Activated CD4-positive, alpha-beta T cell treated with anti-CD3 and anti-CD28 coated beads, Interleukin-2, amount 10 ng/mL, durations not matched to agents 24 days and 14 days (primary cell): ENCODE data around the gene PACRG. TPM values are rescaled to one million over a fixed set of nuclear protein-coding genes. Genes with fewer than 3 reads are reported as not detected.

Source experiments
- DNase-seq: peaks from one replicate; pipeline ENCODE4 v3.0.0; 2022
- H3K27ac Mint-ChIP-seq: one replicate; pipeline ENCODE4 v1.8.0; 2022; ENCODE audit warnings: mild to moderate bottlenecking, mixed read lengths
- H3K27me3 Mint-ChIP-seq: one replicate; pipeline ENCODE4 v1.8.0; 2022; ENCODE audit warnings: mixed read lengths
- H3K36me3 Mint-ChIP-seq: one replicate; pipeline ENCODE4 v1.8.0; 2022; ENCODE audit warnings: low read depth, mild to moderate bottlenecking, mixed read lengths
- H3K4me1 Mint-ChIP-seq: one replicate; pipeline ENCODE4 v1.8.0; 2021; ENCODE audit warnings: mixed read lengths
- H3K4me3 Mint-ChIP-seq: one replicate; pipeline ENCODE4 v1.8.0; 2022; ENCODE audit warnings: mild to moderate bottlenecking, moderate library complexity, mixed read lengths
- H3K9me3 Mint-ChIP-seq: one replicate; pipeline ENCODE4 v1.8.0; 2021; ENCODE audit warnings: mixed read lengths
- intact Hi-C: fragments of 100-400 bp; cut with micrococcal nuclease; formaldehyde crosslinking; loops from one replicate; pipeline ENCODE4 v1.15.1; 2023
- total RNA-seq: library from RNA; stranded (reverse); gene quantifications from 2 replicates; pipeline ENCODE4 v1.2.3, GENCODE V29; 2022

PACRG gene
- total RNA-seq, 1 donor from 2014 or later, result not detected

- Mint-ChIP-seq H3K4me3 (no peak overlapping the region), H3K27me3 (no peaks in the 10 kb centered on the region)
- intact Hi-C loops, result no loop called here
Measured at GRCh38 chr6:163064397-163064796, 336.6 kb downstream of the PACRG start.

GRCh38 chr6:163066200-163066599, 338.4 kb downstream of the PACRG start:
- peaks cover 3% of the 10 kb centered on the region for H3K9me3 Mint-ChIP-seq
- intact Hi-C loops, result no loop called here
- no peak for DNase-seq
- no peaks in the 10 kb centered on the region for H3K36me3 Mint-ChIP-seq
- H3K4me1 Mint-ChIP-seq, result no peaks in the 10 kb centered on the region
- no peaks in the 10 kb centered on the region for H3K27me3 Mint-ChIP-seq
- H3K4me3 Mint-ChIP-seq, result no peak overlapping the region
- H3K27ac Mint-ChIP-seq, result no peak overlapping the region

More at GRCh38 chr6:163064397-163064796, 336.6 kb downstream of the PACRG start:
- no peak overlapping the region for H3K27ac Mint-ChIP-seq
- no peaks in the 10 kb centered on the region for H3K4me1 Mint-ChIP-seq
- peaks cover 3% of the 10 kb centered on the region for H3K9me3 Mint-ChIP-seq
- no peak for DNase-seq
- no peaks in the 10 kb centered on the region for H3K36me3 Mint-ChIP-seq

DNA sequence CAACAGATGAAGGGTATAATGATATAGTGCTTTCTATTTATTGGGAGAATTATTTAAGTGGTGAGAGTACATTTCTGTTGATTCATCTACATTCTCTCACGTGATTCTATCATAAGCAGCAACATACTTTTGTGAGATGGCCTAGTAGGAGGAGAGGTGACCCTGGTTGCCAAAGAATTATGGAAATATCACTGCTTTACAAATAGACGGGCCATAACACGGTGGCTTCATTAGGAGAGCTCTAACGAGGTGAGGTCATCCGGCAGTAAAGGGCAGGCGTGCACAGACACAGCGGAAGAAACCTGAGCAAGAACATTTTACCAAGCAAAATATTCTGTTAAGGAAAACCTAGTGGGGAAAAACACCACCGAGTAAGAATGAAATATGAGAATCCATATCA, 349.4 kb downstream of the PACRG start:
- H3K9me3 Mint-ChIP-seq, result no peaks in the 10 kb centered on the region
- H3K4me3 Mint-ChIP-seq, result no peak overlapping the region
- intact Hi-C loops, result no loop called here
- H3K27me3 Mint-ChIP-seq, result no peaks in the 10 kb centered on the region
- DNase-seq, result no peak
- no peaks in the 10 kb centered on the region for H3K4me1 Mint-ChIP-seq
- no peaks in the 10 kb centered on the region for H3K36me3 Mint-ChIP-seq
- no peak overlapping the region for H3K27ac Mint-ChIP-seq

DNA sequence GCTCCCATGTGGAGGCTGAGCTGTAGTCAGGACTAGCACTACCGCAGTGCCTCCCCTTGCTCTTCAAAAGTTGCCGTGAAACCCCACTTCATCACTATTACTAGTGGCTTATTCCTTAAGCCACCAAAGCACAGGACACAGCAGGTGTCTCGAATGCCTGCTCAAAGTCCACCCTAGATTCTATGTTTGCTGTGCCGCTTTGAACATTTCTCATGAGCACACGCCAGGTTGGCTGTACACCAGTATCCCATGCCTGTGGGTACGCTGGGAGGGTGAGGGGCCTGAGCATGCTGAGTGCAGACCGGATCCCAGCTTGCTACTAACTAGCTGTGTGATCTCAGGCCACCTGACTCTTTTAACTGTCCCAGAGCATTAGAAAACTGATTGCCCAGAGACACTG, 350.9 kb downstream of the PACRG start:
- Mint-ChIP-seq H3K36me3 (no peaks in the 10 kb centered on the region), H3K27ac (no peak overlapping the region), H3K9me3 (no peaks in the 10 kb centered on the region), H3K4me3 (no peak overlapping the region), H3K27me3 (no peaks in the 10 kb centered on the region), H3K4me1 (no peaks in the 10 kb centered on the region)
- DNase-seq, result peak; percentile 32
- intact Hi-C loops, result no loop called here

DNA sequence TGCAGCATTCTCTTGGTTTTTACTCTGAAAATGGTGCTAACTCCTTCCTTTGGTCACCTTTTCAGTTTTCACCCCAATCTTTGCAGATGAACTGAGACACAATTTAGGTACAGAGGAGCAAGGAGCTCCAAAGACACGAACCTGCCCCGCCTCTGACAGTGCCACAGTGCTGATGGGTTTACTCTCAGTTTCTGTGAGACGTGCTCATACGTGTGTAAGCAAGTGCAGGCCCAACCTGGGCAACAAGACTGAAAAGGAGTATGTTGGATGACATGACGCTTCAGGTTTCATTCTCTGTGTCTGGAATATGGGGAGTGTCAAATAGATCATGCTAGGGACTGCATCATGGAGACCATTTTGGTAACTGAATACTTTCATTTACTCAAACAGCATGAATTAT, 352.5 kb downstream of the PACRG start:
- intact Hi-C loops, result no loop called here

DNA sequence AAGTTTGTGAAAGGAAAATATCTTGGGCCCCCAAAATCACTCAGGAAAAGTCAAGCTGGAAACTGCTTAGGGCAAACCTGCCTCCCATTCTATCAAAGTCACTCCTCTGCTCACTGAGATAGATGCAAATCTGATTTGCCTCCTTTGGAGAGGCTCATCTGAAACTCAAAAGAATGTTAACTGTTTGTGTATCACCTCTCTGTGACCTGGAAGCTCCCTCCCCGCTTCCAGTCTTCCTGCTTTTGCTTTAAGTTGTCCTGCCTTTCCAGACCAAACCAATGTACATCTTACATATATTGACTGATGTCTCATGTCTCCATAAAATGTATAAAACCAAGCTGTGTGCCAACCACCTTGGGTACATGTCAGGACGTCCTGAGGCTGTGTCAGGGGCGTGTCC, 355.4 kb downstream of the PACRG start:
- no peaks in the 10 kb centered on the region for H3K36me3 Mint-ChIP-seq
- H3K4me1 Mint-ChIP-seq, result no peaks in the 10 kb centered on the region
- no peak for DNase-seq
- H3K27me3 Mint-ChIP-seq, result no peaks in the 10 kb centered on the region
- no peak overlapping the region for H3K4me3 Mint-ChIP-seq
- no peaks in the 10 kb centered on the region for H3K9me3 Mint-ChIP-seq
- no peak overlapping the region for H3K27ac Mint-ChIP-seq
- intact Hi-C loops, result no loop called here

More for the DNA sequence above, 352.5 kb downstream of the PACRG start:
- no peaks in the 10 kb centered on the region for H3K36me3 Mint-ChIP-seq
- H3K9me3 Mint-ChIP-seq, result no peaks in the 10 kb centered on the region
- no peaks in the 10 kb centered on the region for H3K4me1 Mint-ChIP-seq
- no peaks in the 10 kb centered on the region for H3K27me3 Mint-ChIP-seq
- DNase-seq, result no peak
- H3K4me3 Mint-ChIP-seq, result no peak overlapping the region
- no peak overlapping the region for H3K27ac Mint-ChIP-seq

DNA sequence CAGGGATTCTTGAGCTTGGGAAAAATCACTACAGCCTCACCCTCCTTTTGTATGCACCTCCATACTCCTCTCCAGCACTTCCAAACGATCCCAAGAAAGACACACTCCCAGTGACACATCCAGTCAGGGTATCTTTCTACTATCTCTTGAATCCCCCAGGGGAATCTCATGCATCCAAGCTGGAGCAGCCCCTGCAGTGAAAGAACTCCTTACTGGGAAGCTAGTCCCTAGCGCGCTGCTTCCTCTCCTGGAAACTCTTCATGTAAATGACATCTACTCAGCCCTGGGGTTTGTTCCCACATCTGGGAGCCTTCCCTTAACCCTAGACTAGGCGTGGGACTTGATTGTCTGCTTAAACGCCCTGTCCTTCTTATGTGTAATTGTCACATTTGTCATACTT, 357.7 kb downstream of the PACRG start:
- intact Hi-C loops, result no loop called here
- Mint-ChIP-seq H3K4me3 (no peak overlapping the region), H3K9me3 (no peaks in the 10 kb centered on the region), H3K27me3 (no peaks in the 10 kb centered on the region), H3K27ac (no peak overlapping the region), H3K4me1 (no peaks in the 10 kb centered on the region), H3K36me3 (no peaks in the 10 kb centered on the region)
- DNase-seq, result no peak

GRCh38 chr6:163085861-163086623, 358.3 kb downstream of the PACRG start:
- Mint-ChIP-seq H3K27ac (no peak overlapping the region), H3K9me3 (no peaks in the 10 kb centered on the region), H3K27me3 (no peaks in the 10 kb centered on the region), H3K4me1 (no peaks in the 10 kb centered on the region), H3K4me3 (no peak overlapping the region), H3K36me3 (no peaks in the 10 kb centered on the region)
- DNase-seq, result no peak
- intact Hi-C loops, result no loop called here

DNA sequence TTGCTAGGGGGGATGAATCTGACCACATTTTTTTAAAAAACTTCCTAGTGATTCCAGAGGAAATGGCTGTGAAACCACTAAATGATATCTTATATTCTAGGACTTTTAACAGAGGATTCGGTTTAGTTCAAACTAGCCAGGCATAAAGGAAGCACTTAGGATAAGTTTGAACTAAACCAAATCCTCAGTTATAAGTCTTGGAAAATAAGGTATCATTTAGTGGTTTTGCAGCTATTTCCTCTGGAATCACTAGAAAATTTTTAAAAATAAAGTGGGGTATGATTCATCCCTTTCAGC, 358.8 kb downstream of the PACRG start:
- Mint-ChIP-seq H3K4me3 (no peak overlapping the region), H3K9me3 (no peaks in the 10 kb centered on the region), H3K27ac (no peak overlapping the region), H3K36me3 (no peaks in the 10 kb centered on the region), H3K27me3 (no peaks in the 10 kb centered on the region), H3K4me1 (no peaks in the 10 kb centered on the region)
- DNase-seq, result no peak
- intact Hi-C loops, result no loop called here

DNA sequence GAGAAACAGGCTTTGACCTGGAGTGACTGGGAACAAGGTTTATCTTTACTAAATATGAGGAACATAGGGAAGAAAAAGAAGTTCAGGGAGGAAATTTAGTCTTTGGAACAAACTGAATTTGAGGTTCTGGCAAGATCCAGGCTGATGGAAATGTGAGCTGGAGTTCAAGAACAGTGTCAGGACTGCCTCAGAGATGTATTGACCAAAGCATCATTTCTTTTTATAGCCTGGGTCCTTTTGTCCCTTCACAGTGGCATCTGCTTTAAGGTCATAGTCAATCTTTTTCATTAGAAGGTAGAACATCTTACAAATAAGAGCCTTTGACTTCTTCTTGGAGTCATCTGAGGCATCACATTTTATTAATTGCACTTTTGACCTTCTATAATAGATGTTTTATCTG, 360.2 kb downstream of the PACRG start:
- H3K36me3 Mint-ChIP-seq, result no peaks in the 10 kb centered on the region
- H3K9me3 Mint-ChIP-seq, result no peaks in the 10 kb centered on the region
- intact Hi-C loops, result no loop called here
- H3K27ac Mint-ChIP-seq, result no peak overlapping the region
- no peak overlapping the region for H3K4me3 Mint-ChIP-seq
- no peak for DNase-seq
- H3K4me1 Mint-ChIP-seq, result no peaks in the 10 kb centered on the region
- H3K27me3 Mint-ChIP-seq, result no peaks in the 10 kb centered on the region

GRCh38 chr6:163092876-163093275, 365.1 kb downstream of the PACRG start:
- H3K4me1 Mint-ChIP-seq, result no peaks in the 10 kb centered on the region
- intact Hi-C loops, result no loop called here
- no peak overlapping the region for H3K27ac Mint-ChIP-seq
- no peaks in the 10 kb centered on the region for H3K9me3 Mint-ChIP-seq
- DNase-seq, result no peak
- no peaks in the 10 kb centered on the region for H3K27me3 Mint-ChIP-seq
- H3K4me3 Mint-ChIP-seq, result no peak overlapping the region
- no peaks in the 10 kb centered on the region for H3K36me3 Mint-ChIP-seq

DNA sequence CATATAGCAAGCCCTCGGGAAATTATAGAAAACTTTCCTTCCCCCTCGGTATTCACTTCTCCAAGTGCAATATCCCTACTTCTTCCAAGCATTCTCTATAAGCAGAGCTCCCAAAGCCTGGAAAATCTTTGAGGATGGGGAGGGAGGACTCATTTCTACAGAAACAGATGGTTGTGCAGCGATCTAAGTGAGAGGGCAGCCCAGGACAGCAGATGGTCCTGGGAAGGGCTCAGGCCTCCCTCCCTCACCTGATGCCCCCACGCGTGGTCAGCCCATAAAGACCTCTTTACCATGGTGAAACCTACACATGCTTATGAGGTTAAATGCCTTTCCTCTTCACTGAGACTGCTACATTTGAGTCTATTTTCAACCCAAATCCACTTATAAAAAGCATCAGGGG, 367.1 kb downstream of the PACRG start:
- no peaks in the 10 kb centered on the region for H3K36me3 Mint-ChIP-seq
- no peak overlapping the region for H3K4me3 Mint-ChIP-seq
- no peak for DNase-seq
- no peaks in the 10 kb centered on the region for H3K27me3 Mint-ChIP-seq
- H3K4me1 Mint-ChIP-seq, result no peaks in the 10 kb centered on the region
- intact Hi-C loops, result no loop called here
- no peaks in the 10 kb centered on the region for H3K9me3 Mint-ChIP-seq
- H3K27ac Mint-ChIP-seq, result no peak overlapping the region

GRCh38 chr6:163095401-163095800, 367.6 kb downstream of the PACRG start:
- no peak overlapping the region for H3K4me3 Mint-ChIP-seq
- no peaks in the 10 kb centered on the region for H3K4me1 Mint-ChIP-seq
- intact Hi-C loops, result no loop called here
- H3K27ac Mint-ChIP-seq, result no peak overlapping the region
- no peak for DNase-seq
- no peaks in the 10 kb centered on the region for H3K36me3 Mint-ChIP-seq
- no peaks in the 10 kb centered on the region for H3K27me3 Mint-ChIP-seq
- H3K9me3 Mint-ChIP-seq, result no peaks in the 10 kb centered on the region

DNA sequence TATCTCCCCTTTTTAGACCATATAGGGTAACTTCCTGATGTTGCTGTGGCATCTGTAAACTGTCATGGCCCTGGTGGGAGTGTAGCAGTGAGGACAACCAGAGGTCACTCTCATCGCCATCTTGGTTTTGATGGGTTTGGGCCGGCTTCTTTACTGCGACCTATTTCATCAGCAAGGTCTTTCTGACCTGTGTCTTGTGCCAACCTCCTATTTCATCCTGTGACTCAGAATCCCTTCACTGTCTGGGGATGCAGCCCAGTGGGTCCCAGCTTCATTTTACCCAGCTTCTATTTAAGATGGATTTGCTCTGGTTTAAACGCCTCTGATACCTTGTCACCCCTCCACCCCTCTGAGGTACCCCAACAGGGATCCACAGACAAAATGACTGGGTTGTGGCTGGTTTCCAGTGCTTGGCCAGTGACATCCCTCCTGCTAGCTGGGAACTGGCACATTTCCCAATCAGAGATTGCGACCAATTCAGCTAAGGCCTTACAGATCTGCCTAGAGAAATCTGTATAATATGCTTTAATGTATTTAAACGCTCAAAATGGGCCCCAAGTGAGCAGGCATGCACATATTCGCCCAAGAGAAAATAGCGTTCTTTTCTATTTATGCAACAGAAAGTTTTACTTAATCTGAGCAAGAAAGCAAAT, 371.2 kb downstream of the PACRG start:
- Mint-ChIP-seq H3K4me3 (no peak overlapping the region), H3K27me3 (no peaks in the 10 kb centered on the region), H3K36me3 (no peaks in the 10 kb centered on the region), H3K27ac (no peak overlapping the region), H3K4me1 (no peaks in the 10 kb centered on the region), H3K9me3 (no peaks in the 10 kb centered on the region)
- intact Hi-C loops, result no loop called here
- peak; percentile 37 for DNase-seq
